Measurements from ENCODE around the gene HOXD3.

Gene HOXD3

GRCh38 chr2:176148751-176149421 lies 8.2 kb upstream of the HOXD3 start:
- peaks cover 5% of the 10 kb centered on the region; the same call in 1 of the 2 replicates for H3K36me3 ChIP-seq (ENCODE audit: insufficient read depth, low read length)
- no peak for DNase-seq (ENCODE audit: low read depth, low spot score)
- H3K4me3 ChIP-seq: no peak overlapping the region
- no peak overlapping the region for H3K27ac ChIP-seq
- TF ChIP-seq POLR2AphosphoS5 (IDR thresholded peaks at IDR 0.05; ENCODE audit: borderline replicate concordance, low read depth, low read length) (no peak), FOXP2 (optimal IDR thresholded peaks at IDR 0.05; ENCODE audit: control extremely low read depth, extremely low read length, insufficient read depth) (no peak), EZH2 (IDR thresholded peaks at IDR 0.05) (no peak)
- H3K9ac ChIP-seq (ENCODE audit: insufficient read length): no peak overlapping the region
- no peaks in the 10 kb centered on the region for H3K9me3 ChIP-seq (ENCODE audit: low read depth, low read length)

GRCh38 chr2:176149481-176149938 lies 7.6 kb upstream of the HOXD3 start:
- no peaks in the 10 kb centered on the region for H3K9me3 ChIP-seq (ENCODE audit: low read depth, low read length)
- peaks cover 6% of the 10 kb centered on the region; the same call in 1 of the 2 replicates for H3K36me3 ChIP-seq (ENCODE audit: insufficient read depth, low read length)
- H3K9ac ChIP-seq (ENCODE audit: insufficient read length): no peak overlapping the region
- H3K27ac ChIP-seq: no peak overlapping the region
- no peak for TF ChIP-seq EZH2 (IDR thresholded peaks at IDR 0.05)
- no peak for TF ChIP-seq POLR2AphosphoS5 (IDR thresholded peaks at IDR 0.05; ENCODE audit: borderline replicate concordance, low read depth, low read length)
- TF ChIP-seq FOXP2 (optimal IDR thresholded peaks at IDR 0.05; ENCODE audit: control extremely low read depth, extremely low read length, insufficient read depth): no peak
- DNase-seq (ENCODE audit: low read depth, low spot score): no peak
- no peak overlapping the region for H3K4me3 ChIP-seq

- Histone ChIP-seq H3K9me3 (ENCODE audit: low read depth, low read length) (no peaks in the 10 kb centered on the region), H3K36me3 (ENCODE audit: insufficient read depth, low read length) (peaks cover 11% of the 10 kb centered on the region; the same call in 1 of the 2 replicates), H3K27ac (no peak overlapping the region), H3K4me3 (no peak overlapping the region), H3K9ac (ENCODE audit: insufficient read length) (no peak overlapping the region)
- TF ChIP-seq FOXP2 (optimal IDR thresholded peaks at IDR 0.05; ENCODE audit: control extremely low read depth, extremely low read length, insufficient read depth) (no peak), EZH2 (IDR thresholded peaks at IDR 0.05) (no peak), POLR2AphosphoS5 (IDR thresholded peaks at IDR 0.05; ENCODE audit: borderline replicate concordance, low read depth, low read length) (no peak)
- DNase-seq (ENCODE audit: low read depth, low spot score): no peak
These were observed 7.0 kb upstream of the HOXD3 start for GRCh38 chr2:176149939-176150583.

- no peak for TF ChIP-seq POLR2AphosphoS5 (IDR thresholded peaks at IDR 0.05; ENCODE audit: borderline replicate concordance, low read depth, low read length)
- no peak for TF ChIP-seq EZH2 (IDR thresholded peaks at IDR 0.05)
- TF ChIP-seq FOXP2 (optimal IDR thresholded peaks at IDR 0.05; ENCODE audit: control extremely low read depth, extremely low read length, insufficient read depth): no peak
- Histone ChIP-seq H3K27ac (no peak overlapping the region), H3K4me3 (no peak overlapping the region), H3K9me3 (ENCODE audit: low read depth, low read length) (no peaks in the 10 kb centered on the region), H3K36me3 (ENCODE audit: insufficient read depth, low read length) (peaks cover 12% of the 10 kb centered on the region; the same call in 1 of the 2 replicates), H3K9ac (ENCODE audit: insufficient read length) (no peak overlapping the region)
- no peak for DNase-seq (ENCODE audit: low read depth, low spot score)
These were observed 6.3 kb upstream of the HOXD3 start for GRCh38 chr2:176150584-176151441.

- Histone ChIP-seq H3K27ac (no peak within 1 kb of the TSS), H3K4me3 (no peak within 1 kb of the TSS)
These were observed 5.4 kb upstream of the HOXD3 start, which contains the start of gene HOXD4 for GRCh38 chr2:176151442-176152287. Gene HOXD4, plus strand, starts transcription at chr2:176151550. Its CDS starts 84 bp downstream, at chr2:176151634.

GRCh38 chr2:176152350-176153181 lies 4.5 kb upstream of the HOXD3 start:
- Histone ChIP-seq H3K9me3 (ENCODE audit: low read depth, low read length) (no peaks in the 10 kb centered on the region), H3K27ac (no peak overlapping the region), H3K36me3 (ENCODE audit: insufficient read depth, low read length) (peaks cover 12% of the 10 kb centered on the region; the same call in 1 of the 2 replicates), H3K4me3 (no peak overlapping the region), H3K9ac (ENCODE audit: insufficient read length) (no peak overlapping the region)
- no peak for DNase-seq (ENCODE audit: low read depth, low spot score)
- TF ChIP-seq EZH2 (IDR thresholded peaks at IDR 0.05) (no peak), FOXP2 (optimal IDR thresholded peaks at IDR 0.05; ENCODE audit: control extremely low read depth, extremely low read length, insufficient read depth) (no peak)

More at GRCh38 chr2:176151442-176152287, 5.4 kb upstream of the HOXD3 start, which contains the start of gene HOXD4:
- H3K9me3 ChIP-seq (ENCODE audit: low read depth, low read length): no peaks in the 10 kb centered on the region
- no peak for DNase-seq (ENCODE audit: low read depth, low spot score)
- no peak within 1 kb of the TSS for H3K9ac ChIP-seq (ENCODE audit: insufficient read length)
- TF ChIP-seq EZH2 (IDR thresholded peaks at IDR 0.05): no peak
- no peak for TF ChIP-seq POLR2AphosphoS5 (IDR thresholded peaks at IDR 0.05; ENCODE audit: borderline replicate concordance, low read depth, low read length)
- TF ChIP-seq FOXP2 (optimal IDR thresholded peaks at IDR 0.05; ENCODE audit: control extremely low read depth, extremely low read length, insufficient read depth): no peak
- peaks cover 12% of the 10 kb centered on the region; the same call in 1 of the 2 replicates for H3K36me3 ChIP-seq (ENCODE audit: insufficient read depth, low read length)
